ENCODE results near the gene ILKAP. TPM values are rescaled to one million over a fixed set of nuclear protein-coding genes. Genes with fewer than 3 reads are reported as not detected.

ILKAP gene
- total RNA-seq, 1 donor from 2014 or later: 14.2 TPM

GRCh38 chr2:238166391-238167343 is 36.8 kb downstream of the ILKAP start:
- DNase-seq (ENCODE audit: low spot score): no peak

GRCh38 chr2:238165288-238165921 is 38.1 kb downstream of the ILKAP start:
- DNase-seq (ENCODE audit: low spot score): no peak

- no peak for DNase-seq (ENCODE audit: low spot score)
Observed at GRCh38 chr2:238164906-238165287, 38.6 kb downstream of the ILKAP start.

GRCh38 chr2:238163481-238164198 is 39.9 kb downstream of the ILKAP start:
- DNase-seq (ENCODE audit: low spot score): no peak

GRCh38 chr2:238162846-238163441 is 40.6 kb downstream of the ILKAP start:
- no peak for DNase-seq (ENCODE audit: low spot score)

- no peak for DNase-seq (ENCODE audit: low spot score)
Observed at GRCh38 chr2:238162251-238162845, 41.1 kb downstream of the ILKAP start.

GRCh38 chr2:238161291-238162051 is 42.0 kb downstream of the ILKAP start:
- no peak for DNase-seq (ENCODE audit: low spot score)

GRCh38 chr2:238160206-238161129 is 43.0 kb downstream of the ILKAP start:
- DNase-seq (ENCODE audit: low spot score): peak; percentile 17

- DNase-seq (ENCODE audit: low spot score): no peak
Observed at GRCh38 chr2:238159661-238160205, 43.8 kb downstream of the ILKAP start.

GRCh38 chr2:238159071-238159539 is 44.4 kb downstream of the ILKAP start:
- no peak for DNase-seq (ENCODE audit: low spot score)

GRCh38 chr2:238158509-238159070 is 44.9 kb downstream of the ILKAP start, which contains the start of gene ERFE:
TSS of gene ERFE (plus strand) at chr2:238158970. CDS start at chr2:238159008, 38 bp downstream.
- DNase-seq (ENCODE audit: low spot score): no peak

GRCh38 chr2:238158018-238158508 is 45.4 kb downstream of the ILKAP start:
- no peak for DNase-seq (ENCODE audit: low spot score)

- DNase-seq (ENCODE audit: low spot score): no peak
Observed at GRCh38 chr2:238157506-238158017, 45.9 kb downstream of the ILKAP start.

GRCh38 chr2:238155761-238156694 is 47.5 kb downstream of the ILKAP start:
- no peak for DNase-seq (ENCODE audit: low spot score)

GRCh38 chr2:238155051-238155760 is 48.3 kb downstream of the ILKAP start:
- DNase-seq (ENCODE audit: low spot score): no peak

- no peak for DNase-seq (ENCODE audit: low spot score)
Observed at GRCh38 chr2:238154570-238154969, 48.9 kb downstream of the ILKAP start.
